Gastroesophageal sphincter (tissue), 4 donors: ENCODE data around the gene SUSD6. TPM values are rescaled to one million over a fixed set of nuclear protein-coding genes. Genes with fewer than 3 reads are reported as not detected.

Source experiments
- ATAC-seq: fragments of 150-250 bp; one replicate; pipeline ENCODE4 v1.9.1; 2016; ENCODE audit warnings: mild to moderate bottlenecking, moderate library complexity
- H3K27ac ChIP-seq, 4 donors: fragments of 200-600 bp; sonication (generic) in 3 of 4; 1 replicate in 3 of 4; 2 replicates in 1 of 4; pipeline ENCODE4 v1.5.1; 2016 to 2019
- H3K27me3 ChIP-seq: fragments of 200-600 bp; sonication (generic); one replicate; pipeline ENCODE4 v1.5.1; 2019
- H3K36me3 ChIP-seq, 2 donors: fragments of 200-600 bp; sonication (generic); one replicate each; pipeline ENCODE4 v1.5.1; 2019; ENCODE audit warnings: control low read depth in 1 of 2
- H3K4me1 ChIP-seq, 3 donors: fragments of 200-600 bp; sonication (generic); 1 replicate in 2 of 3; 2 replicates in 1 of 3; pipeline ENCODE4 v1.5.1; 2016 to 2019; ENCODE audit warnings: control low read depth in 2 of 3
- H3K4me3 ChIP-seq, 2 donors: fragments of 200-600 bp; sonication (generic); one replicate each; pipeline ENCODE4 v1.5.1; 2019; ENCODE audit warnings: mild to moderate bottlenecking in 1 of 2, moderate library complexity in 1 of 2
- H3K9me3 ChIP-seq, 3 donors: fragments of 200-600 bp; sonication (generic); one replicate each; pipeline ENCODE4 v1.5.1; 2017 to 2019; ENCODE audit warnings: control low read depth in 2 of 3
- EP300 ChIP-seq: sonication (generic); formaldehyde crosslinking; IDR thresholded peaks from one replicate; pipeline ENCODE4 v1.6.1; 2017; ENCODE audit warnings: antibody characterized with exemption, mild to moderate bottlenecking
- POLR2A ChIP-seq, 2 donors: fragments of 450-650 bp; IDR thresholded peaks; one replicate each; pipeline ENCODE4 v1.6.1; 2017; ENCODE audit warnings: antibody characterized with exemption in 2 of 2, mild to moderate bottlenecking in 2 of 2, moderate library complexity in 1 of 2
- POLR2AphosphoS5 ChIP-seq: sonication (generic); formaldehyde crosslinking; IDR thresholded peaks from one replicate; pipeline ENCODE4 v1.6.1; 2017; ENCODE audit warnings: antibody characterized with exemption
- WGBS, 2 donors: methylation state at CpG; one replicate each; pipeline ENCODE4 v1.1.5; 2018; ENCODE audit warnings: low coverage in 1 of 2; 5-methylcytosine and 5-hydroxymethylcytosine counted together
- total RNA-seq, 4 donors: library from RNA; depleted of rRNA; stranded (reverse); fragments of >200 nt; gene quantifications; one replicate each; pipeline ENCODE4 v1.1.0, GENCODE V29; 2016
- TF ChIP-seq, protein P1 (sequence below), 4 experiments: fragments of 200-600 bp in 2 of 4; fragments of 450-650 bp in 2 of 4; sonication (generic) in 1 of 4; IDR thresholded peaks; one replicate each; pipeline ENCODE4 v1.5.1; 2017 to 2019; ENCODE audit warnings: antibody characterized with exemption in 4 of 4, mild to moderate bottlenecking in 2 of 4, moderate library complexity in 2 of 4

The SUSD6 gene
- total RNA-seq, 4 donors from 2014 or later, result 24.4 to 40.6 (median 38.5) TPM

DNA sequence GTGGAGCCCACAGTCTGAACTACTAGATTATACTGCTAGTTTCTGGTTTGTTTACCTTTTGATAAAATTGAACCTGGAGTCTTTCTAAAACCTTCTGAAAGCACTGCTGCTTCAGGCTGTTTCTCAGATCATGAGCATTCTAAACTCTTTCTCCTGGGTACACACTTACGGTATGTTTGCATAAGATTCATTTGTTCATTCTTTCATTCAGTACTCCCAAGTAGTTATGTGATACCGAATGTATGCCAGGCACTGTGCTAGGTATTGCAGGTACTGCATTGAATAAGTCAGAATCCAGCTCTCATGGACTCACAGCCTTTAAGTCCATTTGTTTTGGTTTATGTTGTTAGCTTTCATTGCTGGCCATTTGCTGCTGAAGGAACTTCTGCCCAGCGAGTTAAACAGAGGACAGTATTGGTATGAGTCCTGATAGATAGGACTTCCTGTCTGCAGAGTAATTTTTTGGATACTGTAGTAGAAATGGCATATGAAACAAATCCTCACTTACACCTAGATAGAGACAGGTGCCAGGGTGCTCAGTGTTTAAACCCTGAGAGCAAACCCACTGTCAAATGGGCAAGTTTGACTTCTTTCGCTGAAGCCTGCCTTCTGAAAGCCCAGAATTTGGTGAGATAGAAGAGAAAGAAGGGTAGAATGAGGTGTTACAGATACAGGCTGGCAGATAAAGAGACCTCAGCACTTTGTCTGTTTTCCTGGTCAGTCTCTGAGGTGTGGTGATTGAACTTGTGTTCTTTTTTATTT lies 2.1 kb downstream of the SUSD6 start:
- Histone ChIP-seq H3K27me3 (no peaks in the 10 kb centered on the region), H3K9me3 (no peaks in the 10 kb centered on the region), H3K4me1 (peaks cover 34 to 76% (median 48%) of the 10 kb centered on the region in 3 donors), H3K36me3 (no peaks in the 10 kb centered on the region), H3K27ac (peak overlapping the region; percentile 77 to 100 (median 99)), H3K4me3 (peak overlapping the region in 1 of 2 donors; percentile 90)
- 55 to 62% methylated on average over 4 of the region's 4 CpGs for WGBS, 2 donors
- TF ChIP-seq EP300, result no peak
- TF ChIP-seq, protein P1, sequence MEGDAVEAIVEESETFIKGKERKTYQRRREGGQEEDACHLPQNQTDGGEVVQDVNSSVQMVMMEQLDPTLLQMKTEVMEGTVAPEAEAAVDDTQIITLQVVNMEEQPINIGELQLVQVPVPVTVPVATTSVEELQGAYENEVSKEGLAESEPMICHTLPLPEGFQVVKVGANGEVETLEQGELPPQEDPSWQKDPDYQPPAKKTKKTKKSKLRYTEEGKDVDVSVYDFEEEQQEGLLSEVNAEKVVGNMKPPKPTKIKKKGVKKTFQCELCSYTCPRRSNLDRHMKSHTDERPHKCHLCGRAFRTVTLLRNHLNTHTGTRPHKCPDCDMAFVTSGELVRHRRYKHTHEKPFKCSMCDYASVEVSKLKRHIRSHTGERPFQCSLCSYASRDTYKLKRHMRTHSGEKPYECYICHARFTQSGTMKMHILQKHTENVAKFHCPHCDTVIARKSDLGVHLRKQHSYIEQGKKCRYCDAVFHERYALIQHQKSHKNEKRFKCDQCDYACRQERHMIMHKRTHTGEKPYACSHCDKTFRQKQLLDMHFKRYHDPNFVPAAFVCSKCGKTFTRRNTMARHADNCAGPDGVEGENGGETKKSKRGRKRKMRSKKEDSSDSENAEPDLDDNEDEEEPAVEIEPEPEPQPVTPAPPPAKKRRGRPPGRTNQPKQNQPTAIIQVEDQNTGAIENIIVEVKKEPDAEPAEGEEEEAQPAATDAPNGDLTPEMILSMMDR (IDR thresholded peaks at IDR 0.05), result no peak
- ATAC-seq, result no peak

DNA sequence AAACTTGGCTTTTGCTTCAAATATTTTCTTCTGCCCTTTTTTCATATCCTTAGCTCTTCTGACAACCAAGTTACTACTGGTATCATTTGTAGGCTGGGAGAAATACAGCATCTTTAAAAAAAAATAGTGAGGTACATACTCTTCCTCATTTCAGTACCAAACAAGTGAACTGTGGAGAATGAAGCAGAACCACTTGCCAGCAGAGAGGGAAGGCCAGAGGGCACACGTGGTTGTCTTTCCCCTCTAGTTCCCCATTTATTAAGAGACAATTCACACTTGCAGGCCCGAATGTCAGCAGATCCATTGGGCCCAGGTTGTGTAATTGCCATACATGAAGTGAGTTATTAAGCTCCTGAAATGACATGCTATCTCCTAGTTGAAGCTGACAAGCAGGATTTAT lies 3.2 kb downstream of the SUSD6 start:
- ATAC-seq, result no peak
- Histone ChIP-seq H3K36me3 (no peaks in the 10 kb centered on the region), H3K27ac (peak overlapping the region; percentile 88 to 100 (median 99)), H3K4me3 (no peak overlapping the region), H3K27me3 (no peaks in the 10 kb centered on the region), H3K9me3 (no peaks in the 10 kb centered on the region), H3K4me1 (peaks cover 34 to 87% (median 57%) of the 10 kb centered on the region in 3 donors)
- WGBS, 2 donors, result 16 to 17% methylated on average over 2 of the region's 2 CpGs
- no peak for TF ChIP-seq EP300
- TF ChIP-seq POLR2A (IDR thresholded peaks at IDR 0.05), result no peak
- no peak for TF ChIP-seq POLR2AphosphoS5
- TF ChIP-seq, protein P1 (IDR thresholded peaks at IDR 0.05), result no peak

DNA sequence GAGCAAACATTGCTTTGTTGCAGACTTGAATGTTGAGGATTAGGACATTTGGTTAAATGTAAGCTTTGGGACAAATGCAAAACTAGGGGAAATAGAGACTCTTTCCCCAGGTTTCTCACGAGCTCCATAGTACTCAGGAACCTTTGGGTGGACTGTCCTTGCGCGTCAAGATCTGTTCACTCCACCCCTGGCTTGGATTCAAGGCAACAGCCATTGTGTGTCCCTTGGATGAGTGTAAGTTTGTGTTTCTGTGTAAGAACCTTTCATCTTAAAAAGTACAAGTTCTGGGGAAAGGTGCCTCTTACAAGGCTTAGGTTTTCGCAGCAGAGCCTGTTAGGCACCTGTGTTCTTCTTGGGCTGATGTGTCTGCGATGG lies 3.7 kb downstream of the SUSD6 start:
- 45 to 65% methylated on average over 4 of the region's 5 CpGs for WGBS, 2 donors
- Histone ChIP-seq H3K4me3 (peak overlapping the region; percentile 29 to 32), H3K9me3 (no peaks in the 10 kb centered on the region), H3K36me3 (no peaks in the 10 kb centered on the region), H3K4me1 (peaks cover 37 to 88% (median 60%) of the 10 kb centered on the region in 3 donors), H3K27me3 (no peaks in the 10 kb centered on the region), H3K27ac (peak overlapping the region; percentile 88 to 100 (median 99))
- no peak for ATAC-seq
- TF ChIP-seq, protein P1 (IDR thresholded peaks at IDR 0.05), result no peak

DNA sequence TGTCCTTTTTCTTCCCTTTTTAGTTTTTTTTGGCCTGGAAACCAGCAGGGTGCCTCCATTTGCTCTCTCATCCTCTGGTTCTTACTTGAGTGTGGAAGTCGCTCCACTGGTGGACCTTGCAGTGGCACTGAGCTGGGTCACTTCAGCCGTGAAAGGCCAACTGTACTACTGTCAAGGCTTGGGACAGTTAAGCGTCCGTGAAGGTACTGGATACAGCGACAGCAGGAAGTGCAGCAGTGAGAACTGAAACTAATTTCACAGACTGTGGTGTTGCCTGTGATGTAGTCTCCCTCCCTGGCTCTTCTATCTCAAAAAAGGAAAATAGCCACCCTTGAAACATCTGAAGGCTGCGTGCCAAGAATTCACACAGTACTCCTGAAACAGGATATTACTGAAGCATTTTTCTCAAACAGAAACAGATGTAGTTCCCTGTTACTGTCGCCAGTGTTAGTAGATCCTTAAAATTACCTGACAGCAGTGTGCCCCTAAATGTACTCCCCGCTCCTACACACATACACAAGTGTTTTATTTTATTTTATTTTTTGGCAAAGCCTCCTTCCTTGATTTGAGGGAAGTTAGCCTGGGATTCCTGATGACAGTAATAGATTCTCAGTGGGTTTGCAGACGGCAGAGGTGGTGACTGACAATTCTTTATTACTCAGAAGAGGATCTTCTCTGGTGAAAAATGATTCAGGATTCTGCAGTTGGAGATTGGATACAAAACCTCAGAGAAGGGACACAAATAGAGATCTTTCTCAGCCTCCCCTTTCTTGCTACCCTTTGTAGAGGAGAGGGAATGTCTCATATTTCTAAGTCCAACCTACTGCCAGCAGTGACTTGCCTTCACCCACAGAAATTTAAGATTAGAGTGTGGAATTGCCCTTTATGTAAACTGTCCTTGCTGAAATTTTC lies 4.4 kb downstream of the SUSD6 start:
- H3K4me3 ChIP-seq, result peak overlapping the region; percentile 29 to 32
- no peaks in the 10 kb centered on the region for H3K36me3 ChIP-seq
- peak; percentile 8 for ATAC-seq
- no peaks in the 10 kb centered on the region for H3K27me3 ChIP-seq
- no peaks in the 10 kb centered on the region for H3K9me3 ChIP-seq
- no peak for TF ChIP-seq POLR2A (IDR thresholded peaks at IDR 0.05)
- no peak for TF ChIP-seq EP300
- peak; percentile 65 for TF ChIP-seq POLR2AphosphoS5
- TF ChIP-seq, protein P1 (IDR thresholded peaks at IDR 0.05), result peak in 3 of 4 experiments; percentile 10 to 38 (median 36)
- 11 to 24% methylated on average over 4 to 5 of the region's 9 CpGs for WGBS, 2 donors
- H3K27ac ChIP-seq, result peak overlapping the region; percentile 88 to 100 (median 99)
- H3K4me1 ChIP-seq, result peaks cover 43 to 88% (median 60%) of the 10 kb centered on the region in 3 donors
